AG04450 (cell line): ENCODE data around the gene DMAP1. TPM values are rescaled to one million over a fixed set of nuclear protein-coding genes. Genes with fewer than 3 reads are reported as not detected.
A peak's percentile ranks its signal among the peaks of the same experiment; 100 is the strongest.

Experiments used
- CTCF ChIA-PET: fragments of 300-600, 350-600 bp; formaldehyde crosslinking; extraction: SDS; loops from one replicate; lab custom pipeline; 2022; ENCODE audit warnings: antibody characterized with exemption, inconsistent platforms; lab: Charles Lee
- POLR2A ChIA-PET: fragments of 350-600 bp; formaldehyde crosslinking; extraction: SDS; loops from one replicate; lab custom pipeline; 2021; ENCODE audit warnings: antibody characterized with exemption, inconsistent platforms; lab: Yijun Ruan, JAX
- DNase-seq: peaks from one replicate; pipeline ENCODE4 v3.0.0-alpha.2; 2011; ENCODE audit warnings: low read depth, low spot score
- H3K27ac ChIP-seq: one replicate; pipeline ENCODE4 v1.5.1; 2012; ENCODE audit warnings: low read depth, low read length, control low read depth
- H3K27me3 ChIP-seq: one replicate; pipeline ENCODE4 v1.6.0; 2012; ENCODE audit warnings: low read length; ENCODE audit not compliant: control insufficient read depth, insufficient read depth
- H3K4me3 ChIP-seq: 2 replicates; pipeline ENCODE4 v1.5.1; 2011; ENCODE audit warnings: mild to moderate bottlenecking, low read depth, low read length, control low read depth
- H3K9me3 ChIP-seq: 2 replicates; pipeline ENCODE4 v1.5.1; 2012; ENCODE audit warnings: low read length; ENCODE audit not compliant: control insufficient read depth, insufficient read depth
- CTCF ChIP-seq: IDR thresholded peaks from 2 replicates; pipeline ENCODE4 v1.5.1; 2011; ENCODE audit warnings: low read depth, low read length, control low read depth, inconsistent platforms
- polyA plus RNA-seq: library from polyadenylated mRNA; depleted of rRNA; stranded (reverse); fragments of >200 nt; gene quantifications from 2 replicates; pipeline ENCODE4 v1.2.3, GENCODE V29; 2011

DMAP1 gene
- polyA plus RNA-seq, 1 experiment, result 27.0 TPM

GRCh38 chr1:44217809-44218410 is 4.6 kb downstream of the DMAP1 start:
- CTCF ChIA-PET, result interaction anchor here (0.5 to 7.3 kb wide), 40 partner anchors 8 to 435 kb away, joined by 3 to 57 read pairs (median 4); partner anchors contain the start of gene KLF17
- peak; percentile 26 for DNase-seq
- Histone ChIP-seq H3K9me3 (no peaks in the 10 kb centered on the region; the same call in 1 of the 2 replicates), H3K4me3 (no peak overlapping the region), H3K27me3 (no peaks in the 10 kb centered on the region), H3K27ac (no peak overlapping the region)
- POLR2A ChIA-PET, result no interaction called here
- TF ChIP-seq CTCF, result peak; percentile 94

GRCh38 chr1:44218503-44219300 is 5.4 kb downstream of the DMAP1 start:
- CTCF ChIA-PET, result interaction anchor here (0.5 to 7.3 kb wide), 28 partner anchors 9 to 702 kb away, joined by 3 to 57 read pairs (median 5); partner anchors contain the start of gene KLF17
- no peak overlapping the region for H3K27ac ChIP-seq
- no peak for TF ChIP-seq CTCF
- POLR2A ChIA-PET, result interaction anchor here (0.6 kb wide), 1 partner anchor 110 kb away, joined by 7 read pairs; no protein-coding TSS in a partner anchor
- H3K27me3 ChIP-seq, result no peaks in the 10 kb centered on the region
- no peaks in the 10 kb centered on the region; the same call in 1 of the 2 replicates for H3K9me3 ChIP-seq
- H3K4me3 ChIP-seq, result no peak overlapping the region
- DNase-seq, result no peak

DNA sequence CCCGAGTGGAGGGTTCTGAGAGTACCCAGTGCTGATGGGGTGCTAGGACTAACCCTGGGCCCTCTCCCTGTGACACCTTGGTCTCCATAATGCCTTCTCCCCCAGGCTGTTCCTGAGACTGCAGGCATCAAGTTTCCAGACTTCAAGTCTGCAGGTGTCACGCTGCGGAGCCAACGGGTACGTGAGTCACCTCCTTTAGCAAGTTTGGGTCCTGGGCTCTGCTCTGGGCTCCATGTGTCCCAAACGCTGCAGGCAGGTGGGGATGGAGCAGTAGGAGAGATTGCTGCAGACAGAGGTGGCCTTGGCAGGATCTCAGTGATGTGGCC is 6.0 kb downstream of the DMAP1 start:
- no peaks in the 10 kb centered on the region; the same call in 1 of the 2 replicates for H3K9me3 ChIP-seq
- TF ChIP-seq CTCF, result no peak
- POLR2A ChIA-PET, result interaction anchor here (0.6 to 1.5 kb wide), 2 partner anchors 109 to 376 kb away, joined by 3 to 7 read pairs; no protein-coding TSS in a partner anchor
- DNase-seq, result no peak
- CTCF ChIA-PET, result interaction anchor here (1.0 to 7.3 kb wide), 5 partner anchors 20 to 434 kb away, joined by 3 to 57 read pairs (median 24); no protein-coding TSS in a partner anchor
- no peaks in the 10 kb centered on the region for H3K27me3 ChIP-seq
- no peak overlapping the region for H3K4me3 ChIP-seq
- H3K27ac ChIP-seq, result no peak overlapping the region

DNA sequence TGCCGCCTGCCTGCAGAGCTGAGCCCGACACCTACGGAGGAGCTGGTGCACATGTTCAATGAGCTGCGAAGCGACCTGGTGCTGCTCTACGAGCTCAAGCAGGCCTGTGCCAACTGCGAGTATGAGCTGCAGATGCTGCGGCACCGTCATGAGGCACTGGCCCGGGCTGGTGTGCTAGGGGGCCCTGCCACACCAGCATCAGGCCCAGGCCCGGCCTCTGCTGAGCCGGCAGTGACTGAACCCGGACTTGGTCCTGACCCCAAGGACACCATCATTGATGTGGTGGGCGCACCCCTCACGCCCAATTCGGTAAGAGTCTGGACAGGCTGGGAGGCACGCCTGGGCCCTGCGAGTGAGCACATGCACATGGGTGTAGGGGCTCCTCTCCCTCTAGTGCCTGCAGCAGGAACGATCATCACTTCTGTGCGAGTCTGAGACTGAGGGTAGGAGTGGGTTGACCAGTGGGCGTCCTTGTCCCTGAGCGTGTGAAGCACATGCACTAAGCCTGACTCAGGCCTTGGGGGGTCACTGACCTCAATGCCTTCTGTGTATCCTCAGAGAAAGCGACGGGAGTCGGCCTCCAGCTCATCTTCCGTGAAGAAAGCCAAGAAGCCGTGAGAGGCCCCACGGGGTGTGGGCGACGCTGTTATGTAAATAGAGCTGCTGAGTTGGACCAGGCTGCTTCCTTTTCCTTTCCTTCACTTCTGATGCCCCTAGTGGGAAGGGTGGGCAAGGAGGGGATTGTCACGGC is 6.9 kb downstream of the DMAP1 start:
- CTCF ChIA-PET, result interaction anchor here (0.9 to 7.3 kb wide), 6 partner anchors 19 to 433 kb away, joined by 3 to 57 read pairs (median 14); no protein-coding TSS in a partner anchor
- Histone ChIP-seq H3K27me3 (no peaks in the 10 kb centered on the region), H3K9me3 (no peaks in the 10 kb centered on the region; the same call in 1 of the 2 replicates), H3K4me3 (no peak overlapping the region), H3K27ac (peak overlapping the region; percentile 52)
- peak; percentile 39 for TF ChIP-seq CTCF
- POLR2A ChIA-PET, result interaction anchor here (0.6 to 1.5 kb wide), 4 partner anchors 20 to 375 kb away, joined by 3 to 12 read pairs (median 4); no protein-coding TSS in a partner anchor
- peak; percentile 54 for DNase-seq
